GM20431 (cell line): ENCODE results near the gene FGD3.

ENCODE experiments used
- in situ Hi-C: fragments of 300-500 bp; cut with MseI, MboI; formaldehyde crosslinking; loops from one replicate; pipeline ENCODE4 v1.15.0; 2020; ENCODE audit warnings: low sequenced_read_pairs; ENCODE audit not compliant: unreplicated experiment

Gene FGD3

DNA sequence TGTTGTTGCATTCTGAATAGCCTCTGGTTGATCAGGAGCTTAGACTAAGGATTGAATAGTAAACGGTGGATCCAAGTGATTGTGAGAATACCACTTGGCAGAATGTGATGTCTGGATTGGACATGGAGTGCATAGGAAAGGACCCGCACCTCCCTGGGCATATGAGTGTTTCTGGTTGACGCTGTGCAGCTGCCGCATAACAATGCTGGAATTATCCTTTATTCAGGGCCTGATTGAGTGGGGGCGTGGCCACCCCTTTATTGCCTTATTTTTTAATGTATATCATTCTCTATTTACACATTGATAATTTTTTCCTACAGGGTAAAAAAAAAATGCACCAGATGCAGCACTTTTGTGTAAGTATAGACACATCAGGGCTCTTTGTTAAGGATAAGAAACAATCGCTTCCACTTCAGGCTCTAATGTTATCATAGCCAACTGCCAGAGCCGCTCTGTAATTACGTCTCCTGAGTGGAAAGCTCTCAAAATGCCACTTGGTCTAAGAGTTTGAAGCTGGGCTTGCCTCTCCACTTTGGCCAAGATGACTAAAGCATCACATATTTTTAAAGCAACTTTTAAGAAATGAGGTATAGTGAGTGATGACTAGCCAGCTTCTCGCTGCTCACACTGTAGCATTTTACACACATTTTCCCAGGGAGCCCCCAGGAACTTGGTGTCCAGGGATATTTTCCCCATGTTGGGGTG is 5.7 kb downstream of the FGD3 start:
- in situ Hi-C loops: no loop called here

DNA sequence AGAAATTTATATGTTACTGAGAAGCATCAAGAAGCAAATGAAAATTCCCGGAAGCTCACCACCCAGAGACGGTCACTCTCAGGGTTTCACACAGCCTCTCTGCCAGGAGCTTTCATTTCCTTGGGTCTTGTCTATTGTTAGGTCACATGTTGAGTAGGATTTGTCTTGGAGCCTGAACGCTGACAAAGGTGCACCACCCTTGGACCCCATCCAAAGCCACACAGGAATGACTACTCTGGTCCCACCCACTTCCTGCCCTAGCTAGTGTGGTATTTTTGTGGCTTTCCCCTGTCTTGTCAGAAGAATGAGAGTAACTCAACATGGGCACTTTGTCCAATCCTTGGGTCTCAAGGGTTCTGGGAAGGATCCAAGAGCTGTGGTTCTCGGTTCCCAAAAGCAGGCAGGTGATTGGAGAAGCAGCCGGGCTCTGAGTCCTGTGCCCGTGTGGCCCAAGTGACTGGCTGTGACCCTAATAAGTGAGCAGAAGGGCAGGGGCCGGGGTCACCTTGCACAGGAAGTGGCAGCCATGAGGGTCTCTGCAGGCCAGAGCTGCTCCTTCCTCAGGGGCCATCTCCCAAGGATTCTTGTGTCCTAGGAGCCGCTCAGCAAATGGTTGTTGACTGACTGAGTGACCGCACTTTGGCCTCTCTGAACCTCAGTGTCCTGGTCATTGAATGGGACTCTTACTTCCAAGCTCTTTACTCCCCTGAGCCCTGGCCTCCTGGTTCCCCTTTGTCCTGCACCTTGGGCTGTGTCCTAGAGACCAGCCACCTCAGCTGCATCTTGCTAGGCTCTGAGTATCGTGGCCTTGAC is 6.9 kb downstream of the FGD3 start:
- in situ Hi-C loops: no loop called here

DNA sequence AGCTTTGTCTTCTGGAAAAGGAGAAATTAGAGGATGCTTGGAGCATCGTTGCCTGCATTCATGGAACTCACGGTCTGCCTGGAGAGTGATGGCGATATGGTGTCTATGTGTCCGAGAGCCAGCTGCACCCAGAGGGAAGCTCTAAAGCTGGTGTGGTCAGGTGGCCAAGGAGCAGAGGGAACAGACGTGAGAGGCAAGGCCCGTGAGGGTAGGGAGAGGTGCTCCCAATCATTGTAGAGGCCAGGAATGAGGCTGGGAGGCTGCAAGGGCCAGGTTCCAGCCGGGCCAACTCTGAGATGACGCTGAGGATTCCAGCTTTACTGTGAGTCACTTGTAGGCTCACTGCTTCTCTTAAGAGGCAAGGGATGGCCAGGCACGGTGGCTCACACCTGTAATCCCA is 7.6 kb downstream of the FGD3 start:
- in situ Hi-C loops: no loop called here

DNA sequence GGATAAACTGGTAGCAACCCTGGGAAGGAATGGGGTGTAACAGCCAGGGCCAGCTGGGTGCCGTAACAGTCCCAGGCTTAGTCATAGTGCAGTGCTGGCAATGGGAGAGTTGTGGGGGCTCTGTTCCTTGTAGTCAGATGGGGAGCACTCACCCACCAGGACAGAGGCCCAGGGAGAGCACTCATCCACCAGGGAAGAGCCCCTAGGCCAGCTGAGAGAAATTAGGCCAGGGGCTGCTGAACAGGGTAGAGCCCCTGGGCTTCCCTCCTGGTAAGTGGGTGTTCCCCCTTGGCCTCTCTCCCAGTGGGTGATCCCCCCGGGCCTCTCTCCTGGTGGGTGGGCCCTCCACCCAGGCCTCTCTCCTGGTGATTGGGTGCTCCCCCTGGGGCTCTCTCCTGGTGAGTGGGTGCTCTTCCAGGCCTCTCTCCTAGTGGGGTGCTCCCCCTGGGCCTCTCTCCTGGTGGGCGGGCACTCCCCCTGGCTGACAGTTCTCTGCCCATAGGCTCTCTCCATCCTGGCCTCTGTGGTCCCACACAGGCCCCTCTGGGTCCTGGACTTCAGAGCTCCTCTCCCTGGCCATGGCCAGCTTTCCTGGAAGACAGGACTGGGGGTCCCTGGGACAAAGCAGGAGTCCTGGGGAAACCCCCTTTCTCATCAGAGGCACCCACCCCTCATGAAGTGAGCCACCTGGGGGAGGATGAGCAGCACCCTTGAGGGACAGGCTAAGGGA is 13.4 kb downstream of the FGD3 start:
- in situ Hi-C loops: no loop called here

DNA sequence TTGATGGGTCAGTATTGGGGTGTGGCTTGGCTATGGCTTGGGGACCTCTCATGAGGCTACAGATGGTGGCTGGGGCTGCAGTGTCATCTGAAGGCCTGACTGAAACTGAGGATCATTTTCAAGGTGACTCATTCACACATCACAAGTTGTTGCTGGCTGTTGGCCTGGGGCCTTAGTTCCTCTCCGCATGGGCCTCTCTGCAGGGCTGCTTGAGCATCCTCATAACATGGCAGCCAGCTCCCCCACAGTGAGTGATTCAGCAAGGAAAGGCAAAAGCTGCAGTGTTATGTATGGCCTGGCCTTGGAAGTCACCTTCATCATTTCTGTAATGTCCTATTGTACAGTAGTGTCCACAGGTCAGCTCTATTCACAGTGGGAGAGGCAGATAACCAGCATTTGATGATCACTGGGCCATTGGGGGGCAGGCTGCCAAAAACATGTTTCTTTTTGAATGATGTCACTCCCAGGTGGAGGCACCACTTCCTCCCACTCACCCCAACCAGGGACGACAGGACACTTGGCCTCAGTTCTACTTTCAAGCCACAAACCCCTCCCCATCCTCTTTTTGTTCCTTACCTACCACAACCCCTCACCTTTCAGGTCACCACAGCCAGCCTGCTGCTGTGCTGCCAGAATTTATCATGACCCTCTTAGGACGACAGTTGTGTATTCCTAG is 14.4 kb downstream of the FGD3 start:
- in situ Hi-C loops: no loop called here

DNA sequence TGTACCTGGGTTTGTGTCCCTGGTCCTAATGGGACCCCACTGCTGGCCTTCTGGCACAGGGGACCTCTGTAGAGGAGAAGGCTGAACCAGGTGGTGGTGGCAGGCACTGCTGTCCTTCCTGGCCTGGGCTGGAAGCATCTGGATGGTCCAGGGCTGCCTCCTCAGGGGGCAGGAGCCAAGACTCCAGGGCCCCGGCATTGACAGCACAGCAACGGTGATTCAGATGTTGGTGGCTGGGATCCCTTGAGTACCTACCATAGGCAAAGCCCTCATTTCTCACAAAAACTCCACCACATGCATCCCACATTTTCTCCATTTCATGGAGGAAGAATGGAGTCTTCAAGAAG is 15.0 kb downstream of the FGD3 start:
- in situ Hi-C loops: no loop called here

DNA sequence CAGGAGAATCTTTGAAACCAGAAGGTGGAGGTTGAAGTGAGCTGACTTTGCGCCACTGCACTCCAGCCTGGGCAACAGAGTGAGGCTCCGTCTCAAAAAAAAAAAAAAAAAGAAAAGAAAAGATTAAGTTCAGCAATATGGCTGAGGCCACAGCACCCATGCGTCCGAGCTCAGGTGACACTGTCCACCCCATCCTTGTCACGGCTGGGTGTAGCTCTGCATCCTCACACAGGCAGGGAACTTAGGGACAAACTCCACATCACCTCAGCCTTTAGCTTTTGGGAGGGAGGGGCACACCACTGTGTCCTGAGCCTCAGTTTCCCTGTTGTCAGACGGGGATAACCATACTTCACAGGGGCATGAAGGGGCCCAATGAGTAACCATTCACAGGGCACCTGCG is 15.5 kb downstream of the FGD3 start:
- in situ Hi-C loops: no loop called here

DNA sequence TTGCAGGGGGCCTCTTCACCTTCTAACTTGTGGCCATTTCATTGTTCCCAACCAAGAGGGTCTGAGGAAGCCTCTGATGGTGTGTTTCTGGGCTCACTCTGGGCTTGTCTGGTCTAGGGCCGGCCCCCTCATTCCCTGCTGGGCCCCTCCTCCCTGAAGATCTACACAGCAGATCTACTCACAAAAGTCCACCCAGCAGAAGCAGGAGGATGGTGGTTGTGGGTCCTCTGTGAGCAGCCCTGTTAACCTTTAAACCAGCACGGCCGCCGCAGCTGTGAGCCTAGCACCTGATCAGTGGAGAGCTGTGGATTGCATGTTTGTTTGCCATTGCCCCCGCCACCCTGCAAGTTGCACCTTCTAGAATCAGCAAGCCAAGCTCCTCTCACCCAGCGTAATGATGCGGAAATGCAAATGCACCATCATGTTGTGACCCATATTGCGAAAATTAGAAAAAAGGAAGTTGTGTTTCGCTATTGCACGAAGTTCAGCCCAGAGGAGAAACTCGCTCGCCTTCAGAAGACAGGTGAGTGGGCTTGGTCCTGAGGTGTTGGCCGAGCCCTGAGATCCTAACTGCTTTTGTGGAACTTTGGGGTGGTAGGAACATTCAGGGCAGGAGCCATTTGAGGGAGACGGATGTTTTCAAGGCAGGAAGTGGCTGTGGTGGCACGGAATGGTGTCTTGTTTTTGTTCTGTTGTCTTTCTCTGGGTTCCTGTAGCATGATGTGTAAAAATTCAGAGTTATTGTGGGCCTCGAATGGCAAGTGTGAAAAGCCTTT is 16.7 kb downstream of the FGD3 start:
- in situ Hi-C loops: no loop called here

DNA sequence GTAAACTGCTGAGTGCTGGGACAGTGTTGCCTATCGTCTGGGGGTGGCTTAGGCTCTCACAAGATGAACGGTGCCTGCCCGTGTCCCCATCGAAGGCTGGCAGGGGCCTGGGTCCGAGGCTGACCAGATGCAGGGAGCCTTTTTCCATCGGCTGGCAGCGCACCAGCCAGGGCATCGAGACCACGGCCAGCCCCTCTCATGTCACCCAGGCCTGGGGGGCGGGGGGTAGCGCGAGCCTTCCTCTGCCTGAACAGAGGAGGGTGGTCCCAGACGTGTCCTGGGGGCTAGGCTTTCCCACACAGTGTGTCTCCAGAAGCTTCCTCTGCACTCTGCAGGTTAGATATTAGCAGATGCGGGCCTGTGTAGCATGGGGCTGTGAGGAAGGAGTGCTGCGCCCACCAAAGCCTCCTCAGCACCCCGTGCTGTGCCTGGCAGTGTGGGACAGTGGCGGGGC is 17.3 kb downstream of the FGD3 start:
- in situ Hi-C loops: no loop called here

DNA sequence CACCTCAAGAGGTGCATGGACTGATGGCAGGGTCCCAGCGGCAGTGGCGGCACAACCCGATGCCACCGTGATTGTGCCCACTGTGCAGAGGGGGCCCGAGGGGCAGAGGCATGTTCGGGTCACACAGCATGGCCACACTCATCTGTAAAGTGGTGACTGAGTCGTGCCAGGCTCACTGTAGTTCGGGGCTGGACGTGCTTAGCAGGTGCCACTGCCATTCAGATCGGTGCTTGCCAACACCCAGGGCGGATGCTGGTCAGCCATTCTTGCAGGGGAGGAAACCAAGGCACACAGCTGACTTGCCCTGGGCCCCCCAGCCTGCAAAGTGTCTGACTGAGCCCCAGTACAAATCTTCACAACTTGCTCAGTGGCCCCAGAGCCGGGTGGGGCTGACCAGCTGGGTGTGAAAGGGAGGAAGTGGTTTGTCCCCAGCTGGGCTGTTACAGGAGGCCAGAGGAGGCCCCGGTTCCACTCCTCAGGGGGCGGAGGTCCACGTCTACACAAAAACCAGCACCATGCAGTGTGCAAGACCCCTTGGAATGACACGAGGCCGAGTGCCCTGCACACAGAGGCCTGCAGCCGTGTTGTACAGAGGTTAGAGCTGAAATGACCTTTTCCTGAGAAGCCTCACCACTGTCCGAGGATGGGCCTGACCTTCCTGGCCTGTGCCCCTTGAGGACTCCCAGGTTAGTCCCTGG is 17.9 kb downstream of the FGD3 start:
- in situ Hi-C loops: no loop called here

DNA sequence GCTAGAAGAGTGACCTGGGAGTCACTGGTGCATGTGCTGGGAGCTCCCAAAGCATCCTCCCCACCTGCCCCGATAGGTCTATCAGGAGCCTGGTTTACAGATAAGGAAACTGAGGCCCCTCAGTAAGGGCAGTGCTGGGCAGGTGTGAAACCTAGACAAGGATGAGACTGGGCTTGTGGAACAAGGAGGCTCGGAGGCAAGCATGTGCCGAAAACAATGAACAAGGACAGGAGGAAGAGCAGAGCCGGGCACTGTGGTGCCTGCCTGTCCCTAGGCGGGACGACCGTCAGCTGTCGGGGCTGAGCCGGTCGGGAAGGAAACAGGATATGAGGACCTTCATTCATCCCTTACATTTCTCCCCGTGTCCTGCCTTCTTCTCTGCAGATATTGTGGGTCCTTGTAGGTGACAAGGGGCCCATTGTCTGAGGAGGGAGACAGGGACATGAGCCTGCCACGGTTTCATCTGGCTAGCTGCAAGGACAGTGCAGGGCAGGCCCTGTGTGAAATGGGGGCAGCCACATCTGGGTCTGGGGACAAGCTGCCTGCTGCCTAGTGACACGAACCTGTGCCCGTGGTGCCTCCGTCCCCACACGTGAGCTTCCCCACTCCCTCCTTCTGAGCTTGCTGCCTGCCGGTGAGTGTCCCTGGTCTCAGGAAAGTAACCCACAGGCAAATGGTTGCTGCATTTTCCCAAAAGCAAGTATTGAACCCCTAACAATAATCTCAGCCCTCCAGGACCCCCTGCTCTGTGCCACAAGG is 18.6 kb downstream of the FGD3 start:
- in situ Hi-C loops: no loop called here

DNA sequence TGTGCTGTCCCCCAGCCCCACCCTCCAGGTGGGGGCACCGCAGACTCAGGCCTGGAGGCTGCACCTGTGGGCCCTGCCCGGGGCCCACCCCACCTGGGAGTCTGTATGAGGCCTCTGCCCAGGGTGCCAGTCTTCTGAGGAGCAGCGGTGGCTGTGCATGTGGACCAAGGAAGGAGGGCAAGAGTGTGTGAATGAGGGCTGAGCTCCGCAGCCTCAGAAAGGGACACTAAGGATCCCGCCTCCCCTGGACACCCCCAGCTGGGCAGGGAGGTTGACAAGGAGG is 19.1 kb downstream of the FGD3 start:
- in situ Hi-C loops: no loop called here

DNA sequence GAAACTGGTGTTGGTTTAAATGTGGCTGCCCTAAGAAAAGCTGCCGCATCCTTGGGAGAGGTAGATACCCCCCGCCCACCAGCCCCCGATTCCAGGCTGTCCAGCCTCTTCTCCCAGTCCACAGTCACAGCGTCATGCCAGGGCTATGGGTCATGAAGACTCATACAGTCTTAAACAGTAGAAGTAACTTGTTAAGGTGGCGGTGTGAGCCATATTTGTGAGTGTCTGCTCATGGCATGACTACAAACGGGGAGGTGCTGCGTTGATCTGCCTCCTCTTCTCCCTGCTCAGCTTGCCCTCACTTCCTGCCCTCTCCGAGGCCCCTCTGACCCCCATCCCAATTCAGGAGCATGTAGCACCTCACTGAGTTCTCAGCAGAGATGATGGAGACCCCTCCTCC is 20.8 kb downstream of the FGD3 start:
- in situ Hi-C loops: no loop called here

DNA sequence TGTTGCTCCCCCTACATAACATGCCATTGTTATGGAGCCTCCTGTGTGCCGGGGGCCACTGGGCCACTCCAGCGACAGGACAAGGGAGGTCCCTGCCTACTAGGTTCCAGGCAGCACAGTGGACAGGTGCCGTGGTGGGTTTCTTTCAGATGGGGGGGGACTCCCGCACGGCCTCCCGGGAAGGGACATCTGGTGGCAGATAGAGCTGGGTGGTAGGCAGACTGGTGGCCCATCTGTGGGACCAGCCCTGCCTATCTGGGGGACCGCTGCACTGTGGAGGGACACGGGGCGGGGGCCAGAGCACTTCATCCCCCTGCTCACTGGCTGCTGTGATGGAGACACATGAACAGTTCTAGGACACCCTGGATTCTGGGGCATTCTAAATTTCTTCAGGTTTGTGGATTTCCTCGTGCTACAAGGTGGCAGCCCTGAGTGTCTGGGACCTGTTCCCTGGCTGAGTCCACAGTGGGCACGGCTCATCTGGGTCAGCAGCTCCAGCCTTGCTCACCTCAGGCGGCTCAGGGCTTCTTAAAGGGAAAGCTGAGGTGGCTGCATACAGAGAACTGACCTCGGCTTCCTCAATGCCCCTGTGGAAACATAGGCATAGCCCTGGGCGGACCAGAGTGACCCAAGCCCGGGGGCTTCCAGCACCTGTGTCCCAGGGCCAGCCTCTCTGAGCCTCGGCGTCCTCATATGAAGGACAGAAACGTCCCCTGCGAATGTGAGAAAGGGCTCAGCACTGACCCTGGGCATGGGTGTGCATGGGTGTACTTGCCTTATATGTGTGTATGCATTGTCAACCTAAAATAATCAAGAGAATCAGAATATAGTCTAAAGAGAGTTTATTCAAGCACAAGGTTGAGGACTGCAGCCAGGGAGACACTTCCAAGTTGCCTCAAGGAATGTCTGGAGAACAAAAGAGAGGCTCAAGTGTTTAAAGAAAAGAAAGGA is 22.5 kb downstream of the FGD3 start:
- in situ Hi-C loops: no loop called here

DNA sequence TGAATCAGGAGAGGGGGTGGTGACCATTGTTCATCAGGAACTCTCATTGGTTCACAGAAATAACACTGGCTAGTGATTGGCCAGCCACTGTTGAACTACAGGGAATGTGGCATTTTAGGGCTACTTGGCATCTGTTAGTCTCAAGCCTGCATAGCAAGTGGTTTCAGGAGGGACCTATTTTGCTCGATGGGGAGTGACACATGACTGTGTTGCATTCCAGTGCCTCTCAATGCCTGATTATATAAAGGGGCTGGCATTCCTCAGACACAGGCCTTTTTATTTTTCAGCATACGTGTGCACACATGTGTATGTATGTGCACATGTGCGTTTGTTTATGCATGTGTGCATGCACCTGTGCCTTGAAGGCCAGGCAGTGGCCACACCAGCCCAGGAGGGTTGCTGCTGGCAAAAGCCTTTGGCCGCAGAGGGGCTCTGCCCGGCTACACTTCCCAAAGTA is 23.2 kb downstream of the FGD3 start:
- in situ Hi-C loops: no loop called here

DNA sequence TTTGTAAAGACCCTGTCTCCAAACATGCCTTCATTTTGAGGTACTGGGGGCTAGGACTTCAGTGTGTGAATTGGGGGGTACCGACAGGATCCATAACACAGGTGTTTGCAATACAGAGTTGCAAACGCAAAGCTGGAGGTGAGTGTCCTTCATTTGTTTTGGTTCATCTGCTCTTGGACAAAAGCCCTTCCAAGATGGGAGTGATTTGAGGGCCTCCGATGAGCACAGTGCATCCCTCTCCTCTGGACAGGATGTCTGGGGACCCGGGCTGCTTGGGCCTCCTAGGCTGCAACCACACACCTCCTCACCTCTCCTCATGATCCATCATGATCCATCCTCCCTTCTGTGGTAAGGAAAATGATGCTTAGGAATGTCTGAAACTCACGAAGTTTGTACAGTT is 23.8 kb downstream of the FGD3 start:
- in situ Hi-C loops: no loop called here

DNA sequence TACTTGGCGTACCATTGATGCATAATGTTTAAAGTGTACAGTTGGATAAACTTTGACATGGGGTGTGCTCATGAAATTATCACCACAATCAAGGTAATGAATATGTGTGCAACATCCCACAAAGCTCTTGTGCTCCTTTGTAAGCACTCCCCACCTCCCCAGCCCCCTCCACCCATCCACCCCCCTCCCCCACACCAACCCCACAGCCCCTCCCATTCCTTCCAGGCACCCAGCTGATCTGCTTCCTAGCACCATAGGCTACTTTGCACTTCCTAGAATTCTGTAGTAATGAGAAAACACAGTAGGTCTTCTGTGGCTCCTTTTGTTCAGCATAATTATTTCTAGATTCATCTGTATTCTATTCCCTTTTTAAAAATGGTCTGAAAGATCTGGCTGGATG is 24.5 kb downstream of the FGD3 start:
- in situ Hi-C loops: no loop called here

DNA sequence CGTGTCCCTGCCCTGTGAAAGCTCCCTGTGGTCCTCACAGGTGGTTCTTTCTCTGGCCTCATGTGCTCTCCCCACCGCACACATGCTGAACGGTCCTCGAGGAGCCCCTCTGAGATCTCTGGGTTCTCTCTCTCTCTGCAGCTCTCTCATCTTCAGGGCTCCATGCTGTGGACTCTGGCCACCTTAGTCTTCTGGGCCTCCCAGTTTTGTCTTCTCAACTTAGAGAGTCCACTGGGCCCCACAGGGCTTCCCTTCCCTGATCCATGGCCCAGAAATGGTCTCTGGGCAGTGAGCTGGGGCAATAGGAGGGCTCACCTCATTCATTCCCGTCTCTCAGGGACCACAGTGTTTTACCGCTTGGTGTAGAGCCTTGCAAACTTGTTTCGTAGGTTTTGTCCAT is 26.4 kb downstream of the FGD3 start:
- in situ Hi-C loops: no loop called here
